Stimulated activated CD4-positive, alpha-beta T cell treated with anti-CD3 and anti-CD28 coated beads, Interleukin-12 subunit alpha, Interleukin-12 subunit beta, amount 100 ng/mL, for 24 hours (primary cell): ENCODE measurements around the gene PHLDB3.
A peak's percentile ranks its signal among the peaks of the same experiment; 100 is the strongest.
"Not testable (repeated sequence)": the region's sequence is repeated elsewhere in the genome, so short reads cannot be mapped to it uniquely, and the experiment has no call there.

ENCODE experiments used
- DNase-seq, 2 experiments: peaks; one replicate each; pipeline ENCODE4 v3.0.0-alpha.2; 2020; ENCODE audit warnings: low read depth in 2 of 2

Gene PHLDB3

GRCh38 chr19:43444531-43445287 is 59.8 kb downstream of the PHLDB3 start:
- no peak for DNase-seq

- DNase-seq, result not testable (repeated sequence)
Observed at GRCh38 chr19:43444091-43444490, 60.5 kb downstream of the PHLDB3 start.

- no peak for DNase-seq
Observed at GRCh38 chr19:43441716-43442115, 62.8 kb downstream of the PHLDB3 start.

GRCh38 chr19:43439709-43440063 is 64.9 kb downstream of the PHLDB3 start:
- no peak for DNase-seq

GRCh38 chr19:43439032-43439708 is 65.4 kb downstream of the PHLDB3 start:
- no peak for DNase-seq

GRCh38 chr19:43438291-43439031 is 66.1 kb downstream of the PHLDB3 start:
- peak in 1 of 2 experiments; percentile 8 for DNase-seq

- no peak for DNase-seq
Observed at GRCh38 chr19:43437712-43438111, 66.8 kb downstream of the PHLDB3 start.

GRCh38 chr19:43437284-43437683 is 67.3 kb downstream of the PHLDB3 start:
- not testable (repeated sequence) for DNase-seq

- DNase-seq, result no peak
Observed at GRCh38 chr19:43435775-43436174, 68.8 kb downstream of the PHLDB3 start.

GRCh38 chr19:43433689-43434088 is 70.9 kb downstream of the PHLDB3 start:
- no peak for DNase-seq

GRCh38 chr19:43433358-43433673 is 71.2 kb downstream of the PHLDB3 start:
- no peak for DNase-seq

GRCh38 chr19:43430976-43431375 is 73.6 kb downstream of the PHLDB3 start:
- DNase-seq, result no peak

GRCh38 chr19:43430142-43430710 is 74.3 kb downstream of the PHLDB3 start:
- no peak for DNase-seq

- no peak for DNase-seq
Observed at GRCh38 chr19:43429395-43429794, 75.2 kb downstream of the PHLDB3 start.

GRCh38 chr19:43425567-43426392 is 78.8 kb downstream of the PHLDB3 start:
- no peak for DNase-seq
